Ectodermal cell (in vitro differentiated cells): Measurements from ENCODE around the gene ELF4.

Experiments used
- H3K27ac ChIP-seq: 2 replicates; pipeline ENCODE4 v1.7.0; 2013; ENCODE audit warnings: mild to moderate bottlenecking, low read depth, low read length; ENCODE audit not compliant: insufficient read depth, poor library complexity, severe bottlenecking
- H3K27me3 ChIP-seq: 2 replicates; pipeline ENCODE4 v1.7.0; 2013; ENCODE audit warnings: mild to moderate bottlenecking, low read length; ENCODE audit not compliant: insufficient read depth, control insufficient read depth, poor library complexity, severe bottlenecking
- H3K36me3 ChIP-seq: one replicate; pipeline ENCODE4 v1.7.0; 2013; ENCODE audit warnings: low read length; ENCODE audit not compliant: control insufficient read depth, insufficient read depth
- H3K4me1 ChIP-seq: one replicate; pipeline ENCODE4 v1.7.0; 2013; ENCODE audit warnings: low read length; ENCODE audit not compliant: control insufficient read depth, insufficient read depth
- H3K4me3 ChIP-seq: 2 replicates; pipeline ENCODE4 v1.7.0; 2013; ENCODE audit warnings: low read depth, low read length, control low read depth; ENCODE audit not compliant: insufficient read depth
- H3K9me3 ChIP-seq: 2 replicates; pipeline ENCODE4 v1.7.0; 2013; ENCODE audit warnings: mild to moderate bottlenecking, low read length, moderate library complexity; ENCODE audit not compliant: control insufficient read depth
- WGBS, 2 experiments: methylation state at CpG; one replicate each; pipeline ENCODE4 v1.1.7; 2013; ENCODE audit warnings: missing lambda C conversion rate in 2 of 2; 5-methylcytosine and 5-hydroxymethylcytosine counted together

The ELF4 gene

GRCh38 chrX:130071611-130072344 is 38.5 kb downstream of the ELF4 start:
- Histone ChIP-seq H3K9me3 (no peaks in the 10 kb centered on the region), H3K36me3 (no peaks in the 10 kb centered on the region), H3K4me1 (no peaks in the 10 kb centered on the region), H3K4me3 (no peak overlapping the region), H3K27ac (no peak overlapping the region), H3K27me3 (no peaks in the 10 kb centered on the region)
- WGBS, 2 experiments: 89% methylated on average over 17 of the region's 18 CpGs

- H3K4me3 ChIP-seq: no peak overlapping the region
- H3K36me3 ChIP-seq: no peaks in the 10 kb centered on the region
- H3K27ac ChIP-seq: no peak overlapping the region
- WGBS, 2 experiments: 91 to 95% methylated on average over 15 of the region's 15 CpGs
- H3K4me1 ChIP-seq: no peaks in the 10 kb centered on the region
- no peaks in the 10 kb centered on the region for H3K9me3 ChIP-seq
- no peaks in the 10 kb centered on the region for H3K27me3 ChIP-seq
These were observed 43.2 kb downstream of the ELF4 start for GRCh38 chrX:130066975-130067615.

GRCh38 chrX:130060122-130061069 is 49.9 kb downstream of the ELF4 start:
- Histone ChIP-seq H3K27me3 (peaks cover 14% of the 10 kb centered on the region), H3K4me3 (peak overlapping the region; percentile 39), H3K27ac (peak overlapping the region; percentile 50), H3K4me1 (no peaks in the 10 kb centered on the region), H3K36me3 (no peaks in the 10 kb centered on the region), H3K9me3 (no peaks in the 10 kb centered on the region)
- 2% methylated on average over 87 of the region's 87 CpGs for WGBS, 2 experiments

- Histone ChIP-seq H3K27ac (no peak overlapping the region), H3K4me1 (no peaks in the 10 kb centered on the region), H3K27me3 (peaks cover 14% of the 10 kb centered on the region), H3K36me3 (peaks cover 5% of the 10 kb centered on the region), H3K9me3 (no peaks in the 10 kb centered on the region), H3K4me3 (no peak overlapping the region)
- WGBS, 2 experiments: 92 to 96% methylated on average over 7 of the region's 7 CpGs
These were observed 51.6 kb downstream of the ELF4 start for GRCh38 chrX:130058652-130059051.

GRCh38 chrX:130057209-130057608 is 53.1 kb downstream of the ELF4 start:
- WGBS, 2 experiments: 66 to 81% methylated on average over 2 to 5 of the region's 9 CpGs
- no peaks in the 10 kb centered on the region for H3K4me1 ChIP-seq
- peaks cover 14% of the 10 kb centered on the region for H3K27me3 ChIP-seq
- H3K9me3 ChIP-seq: no peaks in the 10 kb centered on the region
- H3K27ac ChIP-seq: no peak overlapping the region
- H3K4me3 ChIP-seq: no peak overlapping the region
- peaks cover 12% of the 10 kb centered on the region for H3K36me3 ChIP-seq

- Histone ChIP-seq H3K36me3 (peaks cover 14% of the 10 kb centered on the region), H3K4me1 (no peaks in the 10 kb centered on the region), H3K27me3 (peaks cover 7% of the 10 kb centered on the region), H3K27ac (no peak overlapping the region), H3K9me3 (no peaks in the 10 kb centered on the region), H3K4me3 (no peak overlapping the region)
- WGBS, 2 experiments: 54 to 58% methylated on average over 18 of the region's 18 CpGs
These were observed 54.4 kb downstream of the ELF4 start for GRCh38 chrX:130055899-130056298.

- no peak overlapping the region for H3K4me3 ChIP-seq
- no peak overlapping the region for H3K27ac ChIP-seq
- 62 to 65% methylated on average over 11 of the region's 11 CpGs for WGBS, 2 experiments
- no peaks in the 10 kb centered on the region for H3K4me1 ChIP-seq
- H3K9me3 ChIP-seq: no peaks in the 10 kb centered on the region
- peaks cover 14% of the 10 kb centered on the region for H3K36me3 ChIP-seq
- H3K27me3 ChIP-seq: peaks cover 4% of the 10 kb centered on the region
These were observed 55.2 kb downstream of the ELF4 start for GRCh38 chrX:130055103-130055502.

GRCh38 chrX:130053236-130053635 is 57.1 kb downstream of the ELF4 start:
- H3K27me3 ChIP-seq: no peaks in the 10 kb centered on the region
- H3K4me3 ChIP-seq: no peak overlapping the region
- 90 to 94% methylated on average over 9 of the region's 10 CpGs for WGBS, 2 experiments
- H3K27ac ChIP-seq: no peak overlapping the region
- H3K4me1 ChIP-seq: no peaks in the 10 kb centered on the region
- no peaks in the 10 kb centered on the region for H3K9me3 ChIP-seq
- peaks cover 20% of the 10 kb centered on the region for H3K36me3 ChIP-seq

GRCh38 chrX:130051176-130051845 is 59.0 kb downstream of the ELF4 start:
- peaks cover 27% of the 10 kb centered on the region for H3K36me3 ChIP-seq
- H3K4me1 ChIP-seq: no peaks in the 10 kb centered on the region
- 86 to 90% methylated on average over 11 to 12 of the region's 12 CpGs for WGBS, 2 experiments
- no peak overlapping the region for H3K4me3 ChIP-seq
- no peaks in the 10 kb centered on the region for H3K27me3 ChIP-seq
- no peaks in the 10 kb centered on the region for H3K9me3 ChIP-seq
- no peak overlapping the region for H3K27ac ChIP-seq
